HepG2 (cell line): Measurements from ENCODE around the gene COASY. TPM values are rescaled to one million over a fixed set of nuclear protein-coding genes. Genes with fewer than 3 reads are reported as not detected.

Experiments
- ELF4 ChIP-seq: sonication (generic); formaldehyde crosslinking; IDR thresholded peaks from 2 replicates; pipeline ENCODE4 v1.5.0; 2020; ENCODE audit warnings: missing genetic modification reagents, mild to moderate bottlenecking, moderate library complexity, borderline replicate concordance
- GTF2F1 ChIP-seq: fragments of 150-350 bp; IDR thresholded peaks from 2 replicates; pipeline ENCODE4 v1.6.1; 2014; ENCODE audit warnings: low read length
- HOXA5 ChIP-seq: sonication (generic); formaldehyde crosslinking; IDR thresholded peaks from 2 replicates; pipeline ENCODE4 v1.4.0; 2020; ENCODE audit warnings: missing genetic modification reagents
- NCOA2 ChIP-seq: sonication (generic); formaldehyde crosslinking; IDR thresholded peaks from 2 replicates; pipeline ENCODE4 v1.8.0; 2022; ENCODE audit warnings: inconsistent platforms
- PRDM15 ChIP-seq: sonication (generic); formaldehyde crosslinking; IDR thresholded peaks from 2 replicates; pipeline ENCODE4 v1.4.0; 2020; ENCODE audit warnings: missing genetic modification reagents
- RCOR2 ChIP-seq: IDR thresholded peaks from 2 replicates; pipeline ENCODE4 v1.6.1; 2016; ENCODE audit warnings: missing biosample characterization, missing genetic modification reagents
- TFDP2 ChIP-seq: sonication (generic); formaldehyde crosslinking; IDR thresholded peaks from 2 replicates; pipeline ENCODE4 v1.4.0; 2020; ENCODE audit warnings: missing genetic modification reagents
- TIGD3 ChIP-seq: sonication (generic); formaldehyde crosslinking; IDR thresholded peaks from 2 replicates; pipeline ENCODE4 v1.5.1; 2020; ENCODE audit warnings: mild to moderate bottlenecking, missing genetic modification reagents, borderline replicate concordance
- TRAFD1 ChIP-seq: sonication (generic); formaldehyde crosslinking; IDR thresholded peaks from 2 replicates; pipeline ENCODE4 v1.5.1; 2020; ENCODE audit warnings: missing genetic modification reagents, mild to moderate bottlenecking, borderline replicate concordance
- YEATS4 ChIP-seq: sonication (generic); formaldehyde crosslinking; IDR thresholded peaks from 2 replicates; pipeline ENCODE4 v1.4.0; 2020; ENCODE audit warnings: missing genetic modification reagents, borderline replicate concordance
- ZMAT3 ChIP-seq: sonication (generic); formaldehyde crosslinking; conservative IDR thresholded peaks from 2 replicates; pipeline ENCODE4 v1.7.0; 2021; ENCODE audit warnings: missing genetic modification reagents
- ZNF382 ChIP-seq: sonication (generic); formaldehyde crosslinking; IDR thresholded peaks from 2 replicates; pipeline ENCODE4 v1.5.0; 2020; ENCODE audit warnings: missing genetic modification reagents, mild to moderate bottlenecking, borderline replicate concordance
- ZNF550 ChIP-seq: sonication (generic); formaldehyde crosslinking; IDR thresholded peaks from 2 replicates; pipeline ENCODE4 v1.4.0; 2020; ENCODE audit warnings: mild to moderate bottlenecking, missing genetic modification reagents, borderline replicate concordance
- ZNF597 ChIP-seq: sonication (generic); formaldehyde crosslinking; IDR thresholded peaks from 2 replicates; pipeline ENCODE4 v1.5.0; 2020; ENCODE audit warnings: missing genetic modification reagents
- ZNF766 ChIP-seq: sonication (generic); formaldehyde crosslinking; IDR thresholded peaks from 2 replicates; pipeline ENCODE4 v1.5.0; 2020; ENCODE audit warnings: missing genetic modification reagents, borderline replicate concordance
- ZNF770 ChIP-seq: sonication (generic); formaldehyde crosslinking; IDR thresholded peaks from 2 replicates; pipeline ENCODE4 v1.5.0; 2020; ENCODE audit warnings: mild to moderate bottlenecking, missing genetic modification reagents
- ZNF878 ChIP-seq: sonication (generic); formaldehyde crosslinking; IDR thresholded peaks from 2 replicates; pipeline ENCODE4 v1.8.1; 2023; ENCODE audit warnings: mild to moderate bottlenecking, missing genetic modification reagents, moderate library complexity
- polyA plus RNA-seq, 8 experiments: library from polyadenylated mRNA; depleted of rRNA in 3 of 8; stranded (reverse) in 7 of 8; unstranded in 1 of 8; fragments of >200 nt; fragmentation: Illumina TruSeq in 4 of 8; extraction: Trizol in 4 of 8; gene quantifications; 2 replicates each; pipeline versions ENCODE4 v1.2.1 to v1.2.3, GENCODE V29; 2011 to 2016; ENCODE audit warnings: low read depth in 4 of 8, missing spikeins in 1 of 8, mixed read lengths in 1 of 8; ENCODE audit not compliant: insufficient read depth in 1 of 8
- total RNA-seq, 5 experiments: library from RNA; depleted of rRNA; stranded (reverse); fragments of >200 nt; fragmentation: Illumina TruSeq; extraction: Trizol; gene quantifications; 2 replicates each; pipeline ENCODE4 v1.2.3, GENCODE V29; 2016; ENCODE audit warnings: low read depth in 1 of 5

COASY gene
- total and polyA plus RNA-seq, 2 of the 13 experiments (the other 11 are each of a cell fraction or from before 2014, with no cell fraction given), result 90.7 to 125 TPM

GRCh38 chr17:42536048-42536371, 25.9 kb upstream of the COASY start, which contains the start of gene NAGLU (continued):
- TF ChIP-seq PRDM15 (CRISPR knock-in tag) (0 out of 2 replicates have a peak, but pooled peaks have one; percentile 42), ZNF382 (no peak), ZMAT3 (CRISPR knock-in tag) (no peak), RCOR2 (CRISPR knock-in tag) (no peak), ZNF878 (CRISPR knock-in tag) (no peak), TRAFD1 (CRISPR knock-in tag) (no peak), GTF2F1 (no peak), NCOA2 (CRISPR knock-in tag) (no peak), ZNF770 (CRISPR knock-in tag) (no peak), HOXA5 (CRISPR knock-in tag) (no peak; the same call in 1 of the 2 replicates), ELF4 (peak; percentile 97), ZNF766 (peak; percentile 56; the same call in 1 of the 2 replicates), ZNF597 (CRISPR knock-in tag) (no peak), TIGD3 (CRISPR knock-in tag) (0 out of 2 replicates have a peak, but pooled peaks have one; percentile 22), YEATS4 (CRISPR knock-in tag) (peak; percentile 56), ZNF550 (CRISPR knock-in tag) (no peak), TFDP2 (CRISPR knock-in tag) (no peak)
